ENCODE data around the gene CBLL1. TPM values are rescaled to one million over a fixed set of nuclear protein-coding genes. Genes with fewer than 3 reads are reported as not detected.

The CBLL1 gene
- total RNA-seq (22.4 TPM), polyA plus RNA-seq (ENCODE audit: insufficient read depth, low read depth, low replicate concordance) (5.6 TPM)
- long read RNA-seq, donor 1, full-length matches to known transcripts: 7 of 7 reads
- long read RNA-seq, donor 1, partial matches to known transcripts: 0 of 7 reads
- long read RNA-seq, donor 1, other reads (novel, unspliced or antisense): 0 of 7 reads
- long read RNA-seq, donor 2, full-length matches to known transcripts: 10 of 10 reads
- long read RNA-seq, donor 2, partial matches to known transcripts: 0 of 10 reads
- long read RNA-seq, donor 2, other reads (novel, unspliced or antisense): 0 of 10 reads
- long read RNA-seq, donor 3, full-length matches to known transcripts: 2 of 7 reads
- long read RNA-seq, donor 3, partial matches to known transcripts: 5 of 7 reads
- long read RNA-seq, donor 3, other reads (novel, unspliced or antisense): 0 of 7 reads
- long read RNA-seq, donor 4, full-length matches to known transcripts: 8 of 8 reads
- long read RNA-seq, donor 4, partial matches to known transcripts: 0 of 8 reads
- long read RNA-seq, donor 4, other reads (novel, unspliced or antisense): 0 of 8 reads
- long read RNA-seq, donor 5, full-length matches to known transcripts: 1 of 1 reads
- long read RNA-seq, donor 5, partial matches to known transcripts: 0 of 1 reads
- long read RNA-seq, donor 5, other reads (novel, unspliced or antisense): 0 of 1 reads
- long read RNA-seq, donor 6, full-length matches to known transcripts: 11 of 11 reads
- long read RNA-seq, donor 6, partial matches to known transcripts: 0 of 11 reads
- long read RNA-seq, donor 6, other reads (novel, unspliced or antisense): 0 of 11 reads
- long read RNA-seq, donor 7: 0 reads
- long read RNA-seq, donor 8, full-length matches to known transcripts: 11 of 11 reads
- long read RNA-seq, donor 8, partial matches to known transcripts: 0 of 11 reads
- long read RNA-seq, donor 8, other reads (novel, unspliced or antisense): 0 of 11 reads
- long read RNA-seq, donor 9, full-length matches to known transcripts: 4 of 4 reads
- long read RNA-seq, donor 9, partial matches to known transcripts: 0 of 4 reads
- long read RNA-seq, donor 9, other reads (novel, unspliced or antisense): 0 of 4 reads
- long read RNA-seq, donor 10, full-length matches to known transcripts: 2 of 2 reads
- long read RNA-seq, donor 10, partial matches to known transcripts: 0 of 2 reads
- long read RNA-seq, donor 10, other reads (novel, unspliced or antisense): 0 of 2 reads

DNA sequence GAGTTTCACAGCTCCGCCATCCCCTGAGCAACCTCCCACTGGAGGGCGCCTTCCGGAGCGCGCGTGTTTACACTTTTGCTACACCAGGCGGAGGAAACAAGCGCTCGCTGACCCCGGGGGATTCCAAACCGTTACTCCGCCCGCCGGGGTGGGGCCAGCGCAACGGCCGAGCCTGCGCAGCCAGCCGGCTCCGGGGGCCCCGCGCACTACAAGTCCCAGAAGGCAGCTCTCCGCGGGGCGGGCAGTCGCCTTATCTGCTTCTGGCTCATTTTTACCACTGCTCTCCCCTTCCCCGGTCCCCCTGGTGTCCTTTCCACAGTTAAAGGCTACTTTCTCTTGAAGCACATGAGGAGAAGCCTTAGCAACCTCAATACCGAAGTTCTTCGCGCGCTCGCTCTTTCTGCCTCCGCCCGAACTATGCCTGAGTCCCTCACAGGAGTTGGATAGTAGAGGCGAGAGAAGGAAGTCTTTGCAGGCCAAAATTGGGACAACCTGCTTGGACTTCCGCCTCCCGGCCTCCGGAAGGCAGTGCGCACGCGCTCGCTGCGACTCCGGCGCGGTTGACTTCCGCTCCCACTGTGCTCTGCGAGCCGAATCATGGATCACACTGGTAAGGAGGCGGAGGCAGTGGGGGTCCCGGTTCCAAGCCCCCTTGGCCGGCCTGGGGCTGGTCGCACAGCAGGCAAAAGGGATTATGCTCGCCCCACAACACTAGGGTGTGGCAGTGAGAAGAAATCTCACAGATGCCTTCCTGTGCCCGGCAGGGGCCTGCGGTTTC is at the start of gene CBLL1:
Gene CBLL1 (plus strand): TSS at position 576 of the 778 bp plus-strand sequence. CDS start 22 bp downstream, at position 598.
- FAIRE-seq (no peak), DNase-seq (peak; percentile 97 to 99 (median 98))
- intact Hi-C loops (cut with DNase I): loop anchor here (10.0 kb wide), 1 partner anchor 131 kb away; no protein-coding TSS in a partner anchor
- H3K9ac ChIP-seq (ENCODE audit: low read length in 3 of 3): peak within 1 kb of the TSS; percentile 61 to 94 (median 77)
- TF ChIP-seq, protein P1, sequence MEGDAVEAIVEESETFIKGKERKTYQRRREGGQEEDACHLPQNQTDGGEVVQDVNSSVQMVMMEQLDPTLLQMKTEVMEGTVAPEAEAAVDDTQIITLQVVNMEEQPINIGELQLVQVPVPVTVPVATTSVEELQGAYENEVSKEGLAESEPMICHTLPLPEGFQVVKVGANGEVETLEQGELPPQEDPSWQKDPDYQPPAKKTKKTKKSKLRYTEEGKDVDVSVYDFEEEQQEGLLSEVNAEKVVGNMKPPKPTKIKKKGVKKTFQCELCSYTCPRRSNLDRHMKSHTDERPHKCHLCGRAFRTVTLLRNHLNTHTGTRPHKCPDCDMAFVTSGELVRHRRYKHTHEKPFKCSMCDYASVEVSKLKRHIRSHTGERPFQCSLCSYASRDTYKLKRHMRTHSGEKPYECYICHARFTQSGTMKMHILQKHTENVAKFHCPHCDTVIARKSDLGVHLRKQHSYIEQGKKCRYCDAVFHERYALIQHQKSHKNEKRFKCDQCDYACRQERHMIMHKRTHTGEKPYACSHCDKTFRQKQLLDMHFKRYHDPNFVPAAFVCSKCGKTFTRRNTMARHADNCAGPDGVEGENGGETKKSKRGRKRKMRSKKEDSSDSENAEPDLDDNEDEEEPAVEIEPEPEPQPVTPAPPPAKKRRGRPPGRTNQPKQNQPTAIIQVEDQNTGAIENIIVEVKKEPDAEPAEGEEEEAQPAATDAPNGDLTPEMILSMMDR (IDR thresholded peaks at IDR 0.05; ENCODE audit: borderline replicate concordance, extremely low read depth, insufficient read depth): peak; percentile 76
- H3K4me1 ChIP-seq (ENCODE audit: control insufficient read depth in 2 of 3, insufficient read depth in 2 of 3, low read depth in 1 of 3, low read length in 3 of 3): peaks cover 7 to 17% (median 9%) of the 10 kb centered on the region in 3 donors
- H3K27ac ChIP-seq (ENCODE audit: low read depth in 2 of 2, low read length in 2 of 2): peak within 1 kb of the TSS; percentile 98 to 99
- no peaks in the 10 kb centered on the region for H3K27me3 ChIP-seq (ENCODE audit: control insufficient read depth, insufficient read depth, low read length)
- no peaks in the 10 kb centered on the region for H3K36me3 ChIP-seq (ENCODE audit: control insufficient read depth in 2 of 3, insufficient read depth in 3 of 3, low read length in 3 of 3)
- H3K4me3 ChIP-seq (ENCODE audit: low read length in 3 of 3): peak within 1 kb of the TSS; percentile 85 to 86 (median 86)
- no peaks in the 10 kb centered on the region for H3K9me3 ChIP-seq (ENCODE audit: control insufficient read depth in 2 of 3, insufficient read depth in 1 of 3, low read length in 3 of 3)

- TF ChIP-seq, protein P1 (IDR thresholded peaks at IDR 0.05; ENCODE audit: borderline replicate concordance, extremely low read depth, insufficient read depth): no peak
- H3K27me3 ChIP-seq (ENCODE audit: control insufficient read depth, insufficient read depth, low read length): no peaks in the 10 kb centered on the region
- DNase-seq (peak in 1 of 5 donors; percentile 12), FAIRE-seq (no peak)
- no peaks in the 10 kb centered on the region for H3K36me3 ChIP-seq (ENCODE audit: control insufficient read depth in 2 of 3, insufficient read depth in 3 of 3, low read length in 3 of 3)
- no peak overlapping the region for H3K9ac ChIP-seq (ENCODE audit: low read length in 3 of 3)
- H3K27ac ChIP-seq (ENCODE audit: low read depth in 2 of 2, low read length in 2 of 2): no peak overlapping the region
- no peak overlapping the region for H3K4me3 ChIP-seq (ENCODE audit: low read length in 3 of 3)
- intact Hi-C loops (cut with DNase I): no loop called here
- no peaks in the 10 kb centered on the region for H3K9me3 ChIP-seq (ENCODE audit: control insufficient read depth in 2 of 3, insufficient read depth in 1 of 3, low read length in 3 of 3)
- H3K4me1 ChIP-seq (ENCODE audit: control insufficient read depth in 2 of 3, insufficient read depth in 2 of 3, low read depth in 1 of 3, low read length in 3 of 3): no peaks in the 10 kb centered on the region
Observed at GRCh38 chr7:107694386-107694785, 49.6 kb upstream of the CBLL1 start.

GRCh38 chr7:107696330-107696946 is 47.5 kb upstream of the CBLL1 start:
- Histone ChIP-seq H3K27ac (ENCODE audit: low read depth in 2 of 2, low read length in 2 of 2) (no peak overlapping the region), H3K27me3 (ENCODE audit: control insufficient read depth, insufficient read depth, low read length) (no peaks in the 10 kb centered on the region), H3K4me3 (ENCODE audit: low read length in 3 of 3) (no peak overlapping the region), H3K9ac (ENCODE audit: low read length in 3 of 3) (no peak overlapping the region), H3K4me1 (ENCODE audit: control insufficient read depth in 2 of 3, insufficient read depth in 2 of 3, low read depth in 1 of 3, low read length in 3 of 3) (no peaks in the 10 kb centered on the region), H3K9me3 (ENCODE audit: control insufficient read depth in 2 of 3, insufficient read depth in 1 of 3, low read length in 3 of 3) (no peaks in the 10 kb centered on the region), H3K36me3 (ENCODE audit: control insufficient read depth in 2 of 3, insufficient read depth in 3 of 3, low read length in 3 of 3) (no peaks in the 10 kb centered on the region)
- FAIRE-seq: no peak
- no peak for DNase-seq
- TF ChIP-seq, protein P1 (IDR thresholded peaks at IDR 0.05; ENCODE audit: borderline replicate concordance, extremely low read depth, insufficient read depth): no peak
- intact Hi-C loops (cut with DNase I): no loop called here
